H9 (cell line): ENCODE measurements around the gene PA2G4. TPM values are rescaled to one million over a fixed set of nuclear protein-coding genes. Genes with fewer than 3 reads are reported as not detected.

Experiments used
- DNase-seq: peaks from one replicate; pipeline ENCODE4 v3.0.0-alpha.2; 2017
- H2AFZ ChIP-seq: one replicate; pipeline ENCODE4 v1.6.1; 2013; ENCODE audit warnings: mild to moderate bottlenecking, low read length, control low read depth, moderate library complexity
- H2AK5ac ChIP-seq: 2 replicates; pipeline ENCODE4 v1.6.1; 2013; ENCODE audit warnings: low read length, control low read depth, mixed read lengths; ENCODE audit not compliant: insufficient read length
- H2BK120ac ChIP-seq: one replicate; pipeline ENCODE4 v1.6.1; 2013; ENCODE audit warnings: low read depth, mild to moderate bottlenecking, low read length, control low read depth, inconsistent platforms; ENCODE audit not compliant: poor library complexity, severe bottlenecking
- H2BK12ac ChIP-seq: 2 replicates; pipeline ENCODE4 v1.6.1; 2013; ENCODE audit warnings: low read length, control low read depth, mixed read lengths, low read depth; ENCODE audit not compliant: insufficient read length
- H2BK15ac ChIP-seq: 2 replicates; pipeline ENCODE4 v1.6.1; 2013; ENCODE audit warnings: low read depth, low read length, control low read depth
- H2BK20ac ChIP-seq: one replicate; pipeline ENCODE4 v1.6.1; 2013; ENCODE audit warnings: low read depth, mild to moderate bottlenecking, low read length, control low read depth, inconsistent platforms; ENCODE audit not compliant: poor library complexity, severe bottlenecking
- H2BK5ac ChIP-seq: 2 replicates; pipeline ENCODE4 v1.6.1; 2013; ENCODE audit warnings: low read length, control low read depth, mixed read lengths; ENCODE audit not compliant: insufficient read length
- H3K14ac ChIP-seq: 2 replicates; pipeline ENCODE4 v1.6.1; 2013; ENCODE audit warnings: low read length, control low read depth; ENCODE audit not compliant: insufficient read depth
- H3K18ac ChIP-seq: 2 replicates; pipeline ENCODE4 v1.6.1; 2013; ENCODE audit warnings: low read depth, mild to moderate bottlenecking, mixed read lengths, low read length, control low read depth; ENCODE audit not compliant: insufficient read length
- H3K23ac ChIP-seq: 2 replicates; pipeline ENCODE4 v1.6.1; 2013; ENCODE audit warnings: low read length, control low read depth, mixed read lengths, low read depth; ENCODE audit not compliant: insufficient read length
- H3K23me2 ChIP-seq: 2 replicates; pipeline ENCODE4 v1.6.1; 2013; ENCODE audit warnings: low read depth, mild to moderate bottlenecking, mixed read lengths, low read length, control low read depth; ENCODE audit not compliant: insufficient read length, poor library complexity, severe bottlenecking
- H3K27ac ChIP-seq: 2 replicates; pipeline ENCODE4 v1.5.1; 2013; ENCODE audit warnings: low read length, control low read depth, mixed read lengths, low read depth; ENCODE audit not compliant: insufficient read length
- H3K27me3 ChIP-seq: 2 replicates; pipeline ENCODE4 v1.6.1; 2013; ENCODE audit warnings: low read length, control low read depth, inconsistent platforms; ENCODE audit not compliant: insufficient read depth
- H3K4ac ChIP-seq: 2 replicates; pipeline ENCODE4 v1.6.1; 2013; ENCODE audit warnings: low read depth, mild to moderate bottlenecking, control low read depth, inconsistent platforms, low read length, moderate library complexity
- H3K4me1 ChIP-seq: 2 replicates; pipeline ENCODE4 v1.6.1; 2013; ENCODE audit warnings: low read length, control low read depth, inconsistent platforms; ENCODE audit not compliant: insufficient read depth
- H3K4me2 ChIP-seq: 2 replicates; pipeline ENCODE4 v1.6.1; 2013; ENCODE audit warnings: low read length, control low read depth, mixed read lengths; ENCODE audit not compliant: insufficient read length, insufficient read depth
- H3K56ac ChIP-seq: 2 replicates; pipeline ENCODE4 v1.6.1; 2013; ENCODE audit warnings: low read depth, mild to moderate bottlenecking, mixed read lengths, low read length, control low read depth; ENCODE audit not compliant: insufficient read length
- H3K79me1 ChIP-seq: 2 replicates; pipeline ENCODE4 v1.6.1; 2013; ENCODE audit warnings: low read depth, mild to moderate bottlenecking, moderate library complexity, low read length, control low read depth, inconsistent platforms; ENCODE audit not compliant: insufficient read depth, poor library complexity, severe bottlenecking
- H3K79me2 ChIP-seq: 2 replicates; pipeline ENCODE4 v1.6.1; 2013; ENCODE audit warnings: low read length, control low read depth, inconsistent platforms; ENCODE audit not compliant: insufficient read depth
- H3K9ac ChIP-seq: 2 replicates; pipeline ENCODE4 v1.6.1; 2013; ENCODE audit warnings: low read length, control low read depth, mixed read lengths; ENCODE audit not compliant: insufficient read length; ENCODE audit errors: extremely low read depth
- H3K9me3 ChIP-seq: one replicate; pipeline ENCODE4 v1.6.1; 2013; ENCODE audit warnings: low read depth, low read length, inconsistent platforms; ENCODE audit not compliant: control insufficient read depth
- H3T11ph ChIP-seq: one replicate; pipeline ENCODE4 v1.6.1; 2013; ENCODE audit warnings: mild to moderate bottlenecking, low read length, control low read depth, inconsistent platforms
- H4K20me1 ChIP-seq: one replicate; pipeline ENCODE4 v1.6.1; 2013; ENCODE audit not compliant: control insufficient read depth, insufficient read length, insufficient read depth
- H4K5ac ChIP-seq: 2 replicates; pipeline ENCODE4 v1.6.1; 2013; ENCODE audit warnings: low read depth, mild to moderate bottlenecking, mixed read lengths, low read length, control low read depth; ENCODE audit not compliant: insufficient read length
- H4K8ac ChIP-seq: replicated peaks from 2 replicates; pipeline ENCODE4 v1.6.1; 2013; ENCODE audit warnings: low read length, control low read depth, mixed read lengths, low read depth; ENCODE audit not compliant: insufficient read length
- H4K91ac ChIP-seq: 2 replicates; pipeline ENCODE4 v1.6.1; 2013; ENCODE audit warnings: low read depth, mild to moderate bottlenecking, moderate library complexity, mixed read lengths, low read length, control low read depth; ENCODE audit not compliant: insufficient read length
- H3K27ac Mint-ChIP-seq, 3 experiments: 2 replicates in 2 of 3; 3 replicates in 1 of 3; pipeline ENCODE4 v1.8.0; 2020 to 2021; ENCODE audit warnings: mixed read lengths in 3 of 3, mild to moderate bottlenecking in 1 of 3, moderate library complexity in 1 of 3
- H3K27me3 Mint-ChIP-seq: 2 replicates; pipeline ENCODE4 v1.8.0; 2021; ENCODE audit warnings: low read depth, mild to moderate bottlenecking, moderate library complexity, mixed read lengths
- H3K36me3 Mint-ChIP-seq, 3 experiments: 2 replicates in 2 of 3; 3 replicates in 1 of 3; pipeline ENCODE4 v1.8.0; 2020 to 2021; ENCODE audit warnings: low read depth in 3 of 3, mixed read lengths in 3 of 3; ENCODE audit not compliant: insufficient read depth in 1 of 3
- H3K4me1 Mint-ChIP-seq, 2 experiments: 2 replicates each; pipeline ENCODE4 v1.8.0; 2020; ENCODE audit warnings: mixed read lengths in 2 of 2
- H3K4me3 Mint-ChIP-seq, 2 experiments: 2 replicates in 1 of 2; 3 replicates in 1 of 2; pipeline ENCODE4 v1.8.0; 2020 to 2021; ENCODE audit warnings: mild to moderate bottlenecking in 2 of 2, mixed read lengths in 2 of 2, moderate library complexity in 1 of 2
- H3K9me3 Mint-ChIP-seq, 2 experiments: 2 replicates in 1 of 2; 3 replicates in 1 of 2; pipeline ENCODE4 v1.8.0; 2020; ENCODE audit warnings: mild to moderate bottlenecking in 2 of 2, mixed read lengths in 2 of 2, moderate library complexity in 1 of 2
- CTCF ChIP-seq: fragments of 200-600 bp; sonication (generic); conservative IDR thresholded peaks from 3 replicates; pipeline ENCODE4 v1.8.0; 2021; ENCODE audit warnings: antibody characterized with exemption, mild to moderate bottlenecking
- WGBS: extraction: QIAGEN DNeasy Blood & Tissue Kit; methylation state at CpG from one replicate; pipeline ENCODE4 v1.1.7; 2013; ENCODE audit warnings: missing lambda C conversion rate, low lambda C conversion rate, mixed read lengths; ENCODE audit not compliant: insufficient read length; ENCODE audit errors: extremely low coverage; 5-methylcytosine and 5-hydroxymethylcytosine counted together
- total RNA-seq: library from RNA; stranded (reverse); gene quantifications from 2 replicates; pipeline ENCODE4 v1.2.1, GENCODE V29; 2021

The PA2G4 gene
- total RNA-seq, 1 experiment from 2014 or later: 248 TPM

GRCh38 chr12:56141946-56142784, 37.8 kb downstream of the PA2G4 start:
- no peak overlapping the region for H3K4me3 Mint-ChIP-seq
- H3K4me1 Mint-ChIP-seq: no peaks in the 10 kb centered on the region
- Histone ChIP-seq H2BK20ac (no peak overlapping the region), H3K27ac (no peak overlapping the region), H4K5ac (no peak overlapping the region), H4K8ac (no peak overlapping the region), H3K23me2 (no peaks in the 10 kb centered on the region), H3K79me2 (no peaks in the 10 kb centered on the region), H3T11ph (no peak overlapping the region), H3K9ac (no peak overlapping the region), H2BK120ac (no peak overlapping the region), H2BK15ac (no peak overlapping the region), H3K14ac (no peak overlapping the region), H3K27me3 (no peaks in the 10 kb centered on the region), H3K9me3 (no peaks in the 10 kb centered on the region), H3K56ac (no peak overlapping the region), H2AK5ac (no peak overlapping the region), H4K91ac (no peak overlapping the region), H3K18ac (no peak overlapping the region), H3K4ac (no peak overlapping the region), H3K4me2 (no peak overlapping the region), H3K79me1 (no peaks in the 10 kb centered on the region), H2AFZ (no peak overlapping the region), H2BK12ac (no peak overlapping the region), H3K23ac (no peak overlapping the region), H3K4me1 (no peaks in the 10 kb centered on the region), H4K20me1 (no peaks in the 10 kb centered on the region), H2BK5ac (no peak overlapping the region)
- TF ChIP-seq CTCF: no peak
- H3K36me3 Mint-ChIP-seq: peaks cover 53 to 82% (median 78%) of the 10 kb centered on the region in 3 experiments
- H3K27me3 Mint-ChIP-seq: no peaks in the 10 kb centered on the region
- no peak for DNase-seq
- no peaks in the 10 kb centered on the region; a peak in 2 of 5 replicates for H3K9me3 Mint-ChIP-seq
- no CpG with 5 or more reads among the region's 19 CpGs for WGBS
- peak overlapping the region in 1 of 3 experiments; percentile 49; a peak in 2 of 7 replicates for H3K27ac Mint-ChIP-seq
